Right lung (tissue), 5 donors: Measurements from ENCODE around the gene RNF13. TPM values are rescaled to one million over a fixed set of nuclear protein-coding genes. Genes with fewer than 3 reads are reported as not detected.
A peak's percentile ranks its signal among the peaks of the same experiment; 100 is the strongest.
"Not testable (repeated sequence)": the region's sequence is repeated elsewhere in the genome, so short reads cannot be mapped to it uniquely, and the experiment has no call there.

Experiments
- DNase-seq, 2 donors: peaks; one replicate each; pipeline ENCODE4 v3.0.0-alpha.2; 2013
- polyA plus RNA-seq, 5 donors: library from polyadenylated mRNA; unstranded; fragments of 120-200 nt; gene quantifications; one replicate each; pipeline versions ENCODE4 v1.2.1 to v1.2.3, GENCODE V29; 2013; ENCODE audit warnings: inconsistent platforms in 1 of 5, low replicate concordance in 1 of 5; ENCODE audit not compliant: insufficient read length in 5 of 5, insufficient read depth in 1 of 5

Gene RNF13
- polyA plus RNA-seq, 5 donors: 57.4 to 84.6 (median 79.5) TPM

GRCh38 chr3:149832086-149832485 is 19.1 kb downstream of the RNF13 start:
- DNase-seq: no peak

DNA sequence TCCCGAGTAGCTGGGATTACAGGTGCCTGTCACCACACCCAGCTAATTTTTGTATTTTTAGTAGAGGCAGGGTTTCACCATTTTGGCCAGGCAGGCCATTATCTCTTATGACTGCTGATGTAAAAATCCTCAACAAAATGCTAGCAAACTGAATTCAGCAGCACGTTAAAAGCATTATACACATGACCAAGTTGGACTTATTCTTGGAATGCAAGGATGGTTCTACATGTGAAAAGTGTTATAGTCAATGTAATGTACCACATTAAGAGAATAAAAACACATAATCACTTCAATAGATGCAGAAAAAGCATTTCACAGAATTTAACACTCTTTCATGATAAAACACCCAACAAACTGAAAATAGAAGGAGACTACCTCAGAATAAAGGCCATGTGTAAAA is 20.2 kb downstream of the RNF13 start:
- DNase-seq: no peak

- DNase-seq: not testable (repeated sequence)
Measured at GRCh38 chr3:149838491-149838890, 25.5 kb downstream of the RNF13 start.

- DNase-seq: not testable (repeated sequence)
Measured at GRCh38 chr3:149839469-149839868, 26.5 kb downstream of the RNF13 start.

DNA sequence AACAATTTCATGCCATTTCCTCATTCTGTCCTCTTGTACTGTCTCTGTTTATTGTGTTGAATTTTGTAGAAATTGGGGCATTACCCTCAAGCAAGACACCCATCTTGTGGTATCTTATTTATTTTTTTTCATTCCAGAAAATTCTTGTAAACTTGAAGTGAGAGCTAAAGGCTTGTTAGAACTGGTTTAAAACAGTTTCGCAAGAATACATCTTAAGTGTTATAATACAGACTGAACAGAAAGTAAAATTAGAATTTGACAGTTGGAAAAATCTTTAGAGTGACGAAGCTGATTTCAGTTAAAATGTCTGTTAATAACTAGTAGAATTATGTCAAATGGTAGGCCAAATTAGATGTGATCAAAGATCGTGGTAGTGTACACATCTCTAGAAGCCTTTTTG is 26.9 kb downstream of the RNF13 start:
- DNase-seq: no peak

- no peak for DNase-seq
Measured at GRCh38 chr3:149843502-149843901, 30.5 kb downstream of the RNF13 start.

DNA sequence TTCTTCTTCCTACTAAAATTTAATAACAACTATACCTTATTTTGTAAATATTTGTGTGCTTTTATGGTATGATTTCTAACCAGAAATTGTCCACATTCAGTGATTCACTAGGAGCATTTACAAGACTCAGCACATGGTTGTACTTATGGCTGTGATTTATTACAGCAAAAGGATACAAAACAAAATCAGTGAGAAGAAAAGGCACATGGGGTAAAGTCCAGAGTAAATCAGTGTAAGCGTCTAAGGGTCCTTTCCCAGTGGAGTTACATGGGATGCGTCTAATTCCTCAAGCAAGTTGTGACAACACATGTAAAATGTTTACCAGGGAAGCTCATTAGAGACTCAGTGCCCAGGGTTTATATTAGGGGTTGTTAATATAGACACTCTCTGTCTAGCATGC is 31.1 kb downstream of the RNF13 start:
- no peak for DNase-seq

GRCh38 chr3:149845570-149846244 is 32.7 kb downstream of the RNF13 start:
- DNase-seq: no peak

DNA sequence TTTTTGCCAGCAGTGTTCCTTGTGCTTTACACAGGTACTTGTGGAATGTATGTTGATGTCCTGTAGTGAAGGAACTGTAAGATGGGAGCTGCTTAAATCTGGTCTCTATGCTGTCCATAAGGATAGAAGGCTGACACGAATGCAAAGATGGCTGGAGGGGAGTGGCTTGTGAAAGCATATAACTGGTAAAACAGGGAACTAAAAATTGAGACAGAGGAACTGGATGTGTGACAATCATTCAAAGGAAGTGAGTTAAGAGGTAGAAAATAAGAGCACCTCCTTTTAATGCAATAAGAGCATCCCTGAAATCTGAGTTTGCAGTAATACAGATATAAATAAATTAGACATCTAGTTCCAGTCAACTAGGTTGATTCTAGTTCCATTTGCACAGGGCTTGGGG is 35.2 kb downstream of the RNF13 start:
- no peak for DNase-seq

DNA sequence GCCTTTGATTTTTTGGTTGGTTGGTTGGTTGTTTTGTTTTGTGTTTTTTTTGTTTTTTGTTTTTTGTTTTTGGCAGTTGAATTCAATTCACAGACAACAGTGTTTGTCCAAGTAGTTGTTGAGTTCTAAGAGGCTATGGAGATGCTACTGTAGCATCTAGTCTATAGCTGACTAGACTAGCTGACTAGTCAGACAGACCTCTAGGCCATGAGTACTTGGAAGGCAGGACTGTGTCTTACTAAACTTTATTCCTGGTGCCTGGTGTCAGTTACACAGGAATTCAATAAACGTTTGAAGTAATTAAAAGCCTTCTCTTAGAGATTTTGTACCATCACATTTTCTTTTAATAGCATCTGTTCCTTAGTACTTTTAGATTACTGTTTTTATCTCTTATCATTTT is 35.7 kb downstream of the RNF13 start:
- no peak for DNase-seq

- no peak for DNase-seq
Measured at GRCh38 chr3:149850787-149851584, 38.0 kb downstream of the RNF13 start.

- DNase-seq: peak in 1 of 2 donors; percentile 6
Measured at GRCh38 chr3:149858911-149859310, 45.9 kb downstream of the RNF13 start.

GRCh38 chr3:149860881-149861280 is 47.9 kb downstream of the RNF13 start:
- no peak for DNase-seq

GRCh38 chr3:149867563-149867962 is 54.5 kb downstream of the RNF13 start:
- no peak for DNase-seq

DNA sequence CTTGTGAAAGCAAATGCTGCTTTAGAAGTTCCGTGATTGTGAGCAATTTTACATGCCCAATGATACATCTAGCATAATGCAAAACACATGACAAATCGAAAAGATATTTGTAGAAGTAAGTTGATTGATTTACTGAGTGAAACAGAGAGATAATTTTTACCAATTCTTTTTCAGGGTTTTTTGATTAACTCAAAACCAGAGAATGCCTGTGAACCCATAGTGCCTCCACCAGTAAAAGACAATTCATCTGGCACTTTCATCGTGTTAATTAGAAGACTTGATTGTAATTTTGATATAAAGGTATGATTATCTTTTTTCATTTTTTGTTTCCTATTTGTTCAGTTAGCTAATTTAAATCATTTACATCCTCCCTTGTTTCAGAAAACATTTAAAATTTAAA is 58.8 kb downstream of the RNF13 start:
- no peak for DNase-seq

GRCh38 chr3:149872589-149872988 is 59.6 kb downstream of the RNF13 start:
- DNase-seq: no peak

GRCh38 chr3:149877668-149878067 is 64.7 kb downstream of the RNF13 start:
- no peak for DNase-seq

- peak; percentile 43 to 66 for DNase-seq
Measured at GRCh38 chr3:149879872-149880271, 66.9 kb downstream of the RNF13 start.

DNA sequence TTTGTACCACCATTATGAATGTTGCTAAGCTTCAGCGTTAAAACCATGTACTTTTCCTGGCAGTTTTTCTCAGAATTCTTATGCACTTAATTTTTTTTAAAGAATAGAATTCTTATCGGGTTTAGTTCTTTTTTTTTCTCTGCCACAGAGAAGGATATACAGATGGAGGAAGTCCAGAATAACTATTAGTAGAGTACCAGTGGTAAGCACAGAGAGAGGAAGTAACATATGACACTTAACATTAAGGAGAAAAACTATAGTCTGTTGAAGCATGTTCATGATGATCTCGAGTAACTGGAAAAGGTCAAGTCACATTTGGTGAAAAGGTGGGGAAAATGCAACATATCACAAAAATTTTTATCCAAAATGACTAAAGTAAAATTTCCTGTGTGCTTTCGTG is 68.9 kb downstream of the RNF13 start:
- DNase-seq: no peak

DNA sequence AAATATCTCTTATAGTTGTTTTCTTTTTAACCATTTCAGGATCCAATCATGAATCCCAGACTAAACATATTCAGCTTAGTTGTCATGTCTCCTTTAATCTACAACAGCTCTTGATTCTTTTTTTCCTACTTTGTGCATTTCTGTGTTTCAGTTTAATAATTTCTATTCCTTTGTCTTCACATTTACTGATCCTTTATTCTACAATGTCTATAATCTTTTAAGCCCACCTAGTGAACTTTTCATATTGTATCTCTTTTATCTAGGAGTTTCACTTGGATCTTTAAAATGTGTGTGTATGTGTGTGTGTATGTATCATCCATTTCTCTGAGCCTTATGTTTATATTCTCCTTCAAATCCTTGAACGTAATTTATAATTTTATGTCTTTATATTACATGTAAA is 70.1 kb downstream of the RNF13 start:
- DNase-seq: no peak

DNA sequence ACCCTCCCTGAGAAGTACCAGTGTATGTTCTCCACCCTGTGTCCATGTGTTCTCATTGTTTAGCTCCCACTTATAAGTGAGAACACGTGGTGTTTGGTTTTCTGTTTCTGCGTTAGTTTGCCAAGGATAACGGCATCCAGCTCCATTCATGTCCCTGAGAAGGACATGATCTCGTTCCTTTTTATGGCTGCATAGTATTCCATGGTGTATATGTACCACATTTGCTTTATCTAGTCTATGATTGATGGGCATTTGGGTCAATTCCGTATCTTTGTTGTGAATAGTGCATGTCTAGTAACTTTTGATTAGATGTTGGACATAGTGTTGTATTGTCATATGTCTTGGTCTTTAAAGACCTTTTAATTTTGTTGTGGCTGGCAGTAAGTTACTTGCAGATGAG is 70.8 kb downstream of the RNF13 start:
- not testable (repeated sequence) for DNase-seq

- not testable (repeated sequence) for DNase-seq
Measured at GRCh38 chr3:149884848-149885247, 71.8 kb downstream of the RNF13 start.

GRCh38 chr3:149886957-149887356 is 73.9 kb downstream of the RNF13 start:
- no peak for DNase-seq
